GM06990 (cell line): ENCODE measurements around the gene FAHD1.

Experiments used
- DNase-seq: peaks from one replicate; pipeline ENCODE4 v3.0.0-alpha.2; 2011; ENCODE audit not compliant: insufficient read length; ENCODE audit errors: extremely low read depth
- H3K27me3 ChIP-seq: replicated peaks from 2 replicates; pipeline ENCODE4 v1.6.0; 2011; ENCODE audit warnings: low read length; ENCODE audit not compliant: control insufficient read depth, insufficient read depth
- H3K36me3 ChIP-seq: 2 replicates; pipeline ENCODE4 v1.5.1; 2011; ENCODE audit warnings: low read length; ENCODE audit not compliant: control insufficient read depth, insufficient read depth
- H3K4me3 ChIP-seq: replicated peaks from 2 replicates; pipeline ENCODE4 v1.5.1; 2011; ENCODE audit warnings: low read depth, mild to moderate bottlenecking, control low read depth, low read length
- TF ChIP-seq, protein P1 (sequence below): IDR thresholded peaks from 2 replicates; pipeline ENCODE4 v1.5.1; 2011; ENCODE audit warnings: low read length, control low read depth, mild to moderate bottlenecking, inconsistent platforms; ENCODE audit not compliant: insufficient read depth, poor library complexity, severe bottlenecking

The FAHD1 gene

DNA sequence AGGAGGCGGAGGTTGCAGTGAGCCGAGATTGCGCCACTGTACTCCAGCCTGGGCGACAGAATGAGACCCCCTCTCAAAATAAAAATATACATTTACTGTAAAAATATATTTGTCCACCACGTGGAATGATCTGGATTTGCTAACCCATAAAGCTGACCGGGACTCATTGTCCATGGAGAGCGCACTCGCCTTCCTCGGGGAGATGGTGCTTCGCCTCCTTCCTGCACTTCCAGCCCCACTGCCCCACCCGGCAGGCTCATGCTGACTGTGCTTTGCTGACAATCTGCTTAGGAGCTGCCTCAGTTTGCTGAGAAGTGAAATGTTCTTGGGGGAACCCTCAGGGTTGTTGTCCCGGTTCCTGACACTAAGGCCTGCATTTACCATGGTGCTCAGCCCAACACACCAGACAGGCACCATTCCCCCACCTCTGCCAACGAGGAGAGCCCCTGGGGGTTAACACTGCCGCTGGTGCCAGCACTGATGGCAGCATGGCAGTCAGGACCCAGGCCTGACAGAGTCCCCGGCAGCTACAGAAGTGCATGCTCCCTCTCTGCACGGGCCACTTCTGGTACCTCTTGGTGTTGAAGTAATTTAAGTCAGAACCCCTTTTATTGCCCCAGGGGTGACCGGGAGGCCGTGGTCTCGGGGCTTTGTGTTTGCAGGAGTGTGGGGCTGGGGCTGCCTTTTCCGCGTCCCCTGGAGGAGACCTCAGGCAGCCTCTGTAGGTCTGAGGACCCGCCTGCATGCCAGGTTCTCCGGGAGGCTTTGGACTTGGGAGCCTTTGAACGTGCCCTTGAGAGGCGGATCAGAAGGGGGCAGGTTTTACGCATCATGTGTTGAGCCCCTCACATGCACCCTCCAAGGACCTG, 41.8 kb upstream of the FAHD1 start:
- no peak for DNase-seq
- peaks cover 11% of the 10 kb centered on the region for H3K36me3 ChIP-seq
- H3K27me3 ChIP-seq: no peaks in the 10 kb centered on the region
- TF ChIP-seq, protein P1, sequence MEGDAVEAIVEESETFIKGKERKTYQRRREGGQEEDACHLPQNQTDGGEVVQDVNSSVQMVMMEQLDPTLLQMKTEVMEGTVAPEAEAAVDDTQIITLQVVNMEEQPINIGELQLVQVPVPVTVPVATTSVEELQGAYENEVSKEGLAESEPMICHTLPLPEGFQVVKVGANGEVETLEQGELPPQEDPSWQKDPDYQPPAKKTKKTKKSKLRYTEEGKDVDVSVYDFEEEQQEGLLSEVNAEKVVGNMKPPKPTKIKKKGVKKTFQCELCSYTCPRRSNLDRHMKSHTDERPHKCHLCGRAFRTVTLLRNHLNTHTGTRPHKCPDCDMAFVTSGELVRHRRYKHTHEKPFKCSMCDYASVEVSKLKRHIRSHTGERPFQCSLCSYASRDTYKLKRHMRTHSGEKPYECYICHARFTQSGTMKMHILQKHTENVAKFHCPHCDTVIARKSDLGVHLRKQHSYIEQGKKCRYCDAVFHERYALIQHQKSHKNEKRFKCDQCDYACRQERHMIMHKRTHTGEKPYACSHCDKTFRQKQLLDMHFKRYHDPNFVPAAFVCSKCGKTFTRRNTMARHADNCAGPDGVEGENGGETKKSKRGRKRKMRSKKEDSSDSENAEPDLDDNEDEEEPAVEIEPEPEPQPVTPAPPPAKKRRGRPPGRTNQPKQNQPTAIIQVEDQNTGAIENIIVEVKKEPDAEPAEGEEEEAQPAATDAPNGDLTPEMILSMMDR: no peak
- H3K4me3 ChIP-seq: no peak overlapping the region

- Histone ChIP-seq H3K27me3 (no peaks in the 10 kb centered on the region), H3K36me3 (peaks cover 13% of the 10 kb centered on the region), H3K4me3 (no peak overlapping the region)
- TF ChIP-seq, protein P1: no peak
- DNase-seq: peak; percentile 6
Observed at GRCh38 chr16:1785846-1786170, 41.2 kb upstream of the FAHD1 start.

DNA sequence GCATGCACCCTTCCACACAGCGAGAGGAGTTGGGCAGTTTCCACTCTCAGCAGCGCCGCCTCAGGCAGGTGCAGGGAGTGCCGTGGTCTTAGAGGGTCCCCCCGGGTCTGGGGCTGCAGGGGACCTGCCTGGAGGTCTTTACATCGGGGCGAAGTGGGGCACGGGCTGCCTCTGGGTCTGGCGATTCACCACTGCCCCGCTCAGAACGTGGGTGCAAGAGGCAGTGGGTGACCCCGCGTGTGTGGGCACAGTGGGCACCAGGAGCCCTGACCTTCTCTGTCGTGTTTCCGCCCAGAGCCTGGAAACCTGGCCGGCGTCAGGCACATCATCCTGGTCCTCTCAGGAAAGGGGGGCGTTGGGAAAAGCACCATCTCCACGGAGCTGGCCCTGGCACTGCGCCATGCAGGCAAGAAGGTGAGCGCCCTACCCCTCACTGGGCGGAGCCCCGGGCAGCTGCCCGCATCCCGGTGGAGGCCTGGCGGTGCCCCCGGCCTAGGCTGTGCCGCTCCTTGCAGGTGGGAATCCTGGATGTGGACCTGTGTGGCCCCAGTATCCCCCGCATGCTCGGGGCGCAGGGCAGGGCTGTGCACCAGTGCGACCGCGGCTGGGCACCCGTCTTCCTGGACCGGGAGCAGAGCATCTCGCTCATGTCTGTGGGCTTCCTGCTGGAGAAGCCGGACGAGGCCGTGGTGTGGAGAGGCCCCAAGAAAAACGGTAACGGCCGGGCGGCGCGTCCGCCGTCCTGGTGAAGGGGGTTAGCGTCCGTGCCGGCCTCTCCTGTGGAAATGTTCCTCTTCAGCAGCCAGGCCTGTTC, 40.6 kb upstream of the FAHD1 start:
- TF ChIP-seq, protein P1: no peak
- Histone ChIP-seq H3K27me3 (no peaks in the 10 kb centered on the region), H3K36me3 (peaks cover 13% of the 10 kb centered on the region)

DNA sequence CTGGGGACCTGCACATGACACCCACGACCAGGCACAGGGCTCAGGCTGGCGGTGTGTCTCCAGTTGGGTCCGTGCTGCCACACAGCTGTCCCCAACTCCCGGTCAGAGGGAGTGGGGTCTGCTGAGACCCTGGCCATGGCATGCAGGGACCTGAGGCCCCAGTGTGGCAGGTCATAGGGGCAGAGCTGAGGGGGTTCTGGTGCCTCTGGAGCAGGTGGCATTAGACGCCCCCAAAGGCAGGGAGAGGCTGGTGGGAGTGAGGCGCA, 40.0 kb upstream of the FAHD1 start:
- H3K27me3 ChIP-seq: no peaks in the 10 kb centered on the region
- peaks cover 13% of the 10 kb centered on the region for H3K36me3 ChIP-seq
- no peak overlapping the region for H3K4me3 ChIP-seq
- TF ChIP-seq, protein P1: no peak
- no peak for DNase-seq

More for the DNA sequence above, 40.6 kb upstream of the FAHD1 start:
- DNase-seq: peak; percentile 15
- no peak overlapping the region for H3K4me3 ChIP-seq

DNA sequence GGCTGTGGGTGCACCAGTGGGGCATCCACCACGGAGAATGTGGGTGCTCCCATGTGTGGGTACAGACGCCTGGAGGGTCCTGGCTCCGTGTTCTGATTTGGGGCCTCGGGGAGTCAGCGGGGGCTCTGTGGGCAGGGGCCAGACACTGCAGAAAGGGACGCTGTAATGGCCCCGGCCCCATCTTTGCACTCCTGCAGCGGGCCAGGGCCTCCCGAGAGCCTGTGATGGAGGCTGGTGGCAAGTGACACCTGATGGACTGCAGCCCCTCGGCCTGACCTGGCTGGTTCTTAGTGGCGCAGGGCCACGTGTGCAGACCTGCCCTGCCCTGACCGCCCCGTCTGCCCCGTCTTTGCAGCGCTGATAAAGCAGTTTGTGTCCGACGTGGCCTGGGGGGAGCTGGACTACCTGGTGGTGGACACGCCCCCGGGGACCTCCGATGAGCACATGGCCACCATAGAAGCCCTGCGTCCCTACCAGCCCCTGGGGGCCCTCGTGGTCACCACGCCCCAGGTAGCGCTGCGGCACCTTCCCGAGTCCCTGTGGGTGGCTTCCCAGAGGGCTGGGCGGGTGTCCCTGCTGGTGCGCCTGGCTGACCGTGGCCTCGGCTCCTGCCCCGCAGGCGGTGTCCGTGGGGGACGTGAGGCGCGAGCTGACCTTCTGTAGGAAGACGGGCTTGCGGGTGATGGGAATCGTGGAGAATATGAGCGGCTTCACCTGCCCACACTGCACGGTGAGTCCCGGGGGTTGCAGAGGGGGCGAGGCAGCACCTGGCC, 39.5 kb upstream of the FAHD1 start:
- Histone ChIP-seq H3K4me3 (no peak overlapping the region), H3K27me3 (no peaks in the 10 kb centered on the region), H3K36me3 (peaks cover 13% of the 10 kb centered on the region)
- DNase-seq: peak; percentile 9
- TF ChIP-seq, protein P1: no peak
